GM10266 (cell line): ENCODE data around the gene RALGAPB.

ENCODE experiments used
- DNase-seq: peaks from one replicate; pipeline ENCODE4 v3.0.0; 2012; ENCODE audit errors: extremely low spot score
- CTCF ChIP-seq: IDR thresholded peaks from 2 replicates; pipeline ENCODE4 v1.5.1; 2012; ENCODE audit warnings: mild to moderate bottlenecking, low read depth; ENCODE audit not compliant: control insufficient read depth, insufficient read depth; ENCODE audit errors: missing control alignments

RALGAPB gene

GRCh38 chr20:38579921-38580320 is 107.3 kb downstream of the RALGAPB start:
- no peak for TF ChIP-seq CTCF
- DNase-seq = no peak

GRCh38 chr20:38581013-38581412 is 108.4 kb downstream of the RALGAPB start, which contains the start of gene ADIG:
Gene ADIG, plus strand, starts transcription at chr20:38581197. Its CDS starts 54 bp downstream, at chr20:38581251.
- no peak for DNase-seq

GRCh38 chr20:38581830-38582358 is 109.3 kb downstream of the RALGAPB start:
- TF ChIP-seq CTCF = no peak

More at GRCh38 chr20:38581013-38581412, 108.4 kb downstream of the RALGAPB start, which contains the start of gene ADIG:
- TF ChIP-seq CTCF = no peak

GRCh38 chr20:38583306-38583705 is 110.7 kb downstream of the RALGAPB start:
- no peak for TF ChIP-seq CTCF
- DNase-seq = no peak

More at GRCh38 chr20:38581830-38582358, 109.3 kb downstream of the RALGAPB start:
- no peak for DNase-seq

GRCh38 chr20:38584099-38584763 is 111.6 kb downstream of the RALGAPB start:
- no peak for DNase-seq
- no peak for TF ChIP-seq CTCF

- no peak for DNase-seq
Observed at GRCh38 chr20:38585404-38586180, 112.9 kb downstream of the RALGAPB start.

More at GRCh38 chr20:38585404-38586180, 112.9 kb downstream of the RALGAPB start:
- TF ChIP-seq CTCF = no peak
